Lower lobe of right lung (tissue), 2 donors: ENCODE results near the gene DCAF8. TPM values are rescaled to one million over a fixed set of nuclear protein-coding genes. Genes with fewer than 3 reads are reported as not detected.
A peak's percentile ranks its signal among the peaks of the same experiment; 100 is the strongest.

Experiments used
- ATAC-seq, 2 donors: fragments of 200-7000 bp; cut with Tn5 transposase; one replicate each; pipeline ENCODE4 v1.9.1; 2020 to 2022; ENCODE audit warnings: mild to moderate bottlenecking in 2 of 2, moderate library complexity in 2 of 2
- DNase-seq: peaks from one replicate; pipeline ENCODE4 v3.0.0-alpha.2; 2020
- H3K27ac ChIP-seq: fragments of 200-600 bp; one replicate; pipeline ENCODE4 v1.8.0; 2022
- H3K27me3 ChIP-seq: fragments of 200-600 bp; one replicate; pipeline ENCODE4 v1.8.0; 2022; ENCODE audit warnings: low read depth
- H3K36me3 ChIP-seq: fragments of 200-600 bp; one replicate; pipeline ENCODE4 v1.8.0; 2022; ENCODE audit warnings: mild to moderate bottlenecking
- H3K4me1 ChIP-seq: fragments of 200-600 bp; one replicate; pipeline ENCODE4 v1.8.0; 2022
- H3K4me3 ChIP-seq: fragments of 200-600 bp; one replicate; pipeline ENCODE4 v1.8.0; 2022; ENCODE audit warnings: mild to moderate bottlenecking
- H3K9me3 ChIP-seq: fragments of 200-600 bp; one replicate; pipeline ENCODE4 v1.8.0; 2022
- CTCF ChIP-seq: fragments of 200-600 bp; IDR thresholded peaks from one replicate; pipeline ENCODE4 v1.8.0; 2022; ENCODE audit warnings: antibody characterized with exemption, mild to moderate bottlenecking
- intact Hi-C: fragments of 100-400 bp; cut with DNase I; formaldehyde crosslinking; loops from one replicate; pipeline ENCODE4 v1.11.0; 2022
- total RNA-seq: library from RNA; stranded (reverse); fragmentation: NEBNext Ultra II Directional; extraction: Animal tissue kit (Norgen Biotek cat#: 25700); gene quantifications from one replicate; pipeline ENCODE4 v1.2.1, GENCODE V29; 2021
- donor health status: DM: no; HTN: yes; CAD: no; lungs with severe emphysema.

The DCAF8 gene
- total RNA-seq, 1 donor from 2014 or later = 114 TPM

GRCh38 chr1:160206036-160206389 is 56.3 kb downstream of the DCAF8 start:
- Histone ChIP-seq H3K4me3 (peak overlapping the region; percentile 92), H3K36me3 (peaks cover 17% of the 10 kb centered on the region), H3K9me3 (no peaks in the 10 kb centered on the region), H3K27ac (peak overlapping the region; percentile 95), H3K27me3 (no peaks in the 10 kb centered on the region), H3K4me1 (peaks cover 59% of the 10 kb centered on the region)
- no peak for TF ChIP-seq CTCF
- ATAC-seq = peak; percentile 58 to 71
- no peak for DNase-seq
- intact Hi-C loops = no loop called here

GRCh38 chr1:160205242-160206035 is 56.9 kb downstream of the DCAF8 start, which contains the start of gene PEA15:
Gene PEA15 (plus strand): TSS chr1:160205384. CDS start chr1:160211545, 6,161 bp downstream.
- Histone ChIP-seq H3K9me3 (no peaks in the 10 kb centered on the region), H3K36me3 (peaks cover 11% of the 10 kb centered on the region), H3K4me3 (peak within 1 kb of the TSS; percentile 92), H3K27ac (peak within 1 kb of the TSS; percentile 95), H3K27me3 (no peaks in the 10 kb centered on the region), H3K4me1 (peaks cover 59% of the 10 kb centered on the region)
- ATAC-seq = peak; percentile 91 to 94
- no peak for TF ChIP-seq CTCF
- intact Hi-C loops = no loop called here
- peak; percentile 79 for DNase-seq

- peak in 1 of 2 donors; percentile 23 for ATAC-seq
- TF ChIP-seq CTCF = no peak
- peaks cover 52% of the 10 kb centered on the region for H3K4me1 ChIP-seq
Observed at GRCh38 chr1:160204526-160205241, 57.7 kb downstream of the DCAF8 start.

GRCh38 chr1:160200786-160201185 is 61.6 kb downstream of the DCAF8 start:
- H3K4me1 ChIP-seq = peaks cover 13% of the 10 kb centered on the region
- H3K4me3 ChIP-seq = no peak overlapping the region
- H3K27ac ChIP-seq = no peak overlapping the region
- no peaks in the 10 kb centered on the region for H3K9me3 ChIP-seq
- no peak for ATAC-seq
- no peak for DNase-seq
- TF ChIP-seq CTCF = no peak
- H3K36me3 ChIP-seq = no peaks in the 10 kb centered on the region
- no peaks in the 10 kb centered on the region for H3K27me3 ChIP-seq
- intact Hi-C loops = no loop called here

More at GRCh38 chr1:160204526-160205241, 57.7 kb downstream of the DCAF8 start:
- Histone ChIP-seq H3K9me3 (no peaks in the 10 kb centered on the region), H3K36me3 (peaks cover 11% of the 10 kb centered on the region), H3K4me3 (peak overlapping the region; percentile 92), H3K27ac (peak overlapping the region; percentile 95), H3K27me3 (no peaks in the 10 kb centered on the region)
- no peak for DNase-seq
- intact Hi-C loops = no loop called here

GRCh38 chr1:160197231-160197630 is 65.1 kb downstream of the DCAF8 start:
- intact Hi-C loops = no loop called here
- Histone ChIP-seq H3K27me3 (no peaks in the 10 kb centered on the region), H3K9me3 (no peaks in the 10 kb centered on the region), H3K4me1 (peaks cover 9% of the 10 kb centered on the region), H3K4me3 (no peak overlapping the region), H3K27ac (no peak overlapping the region), H3K36me3 (no peaks in the 10 kb centered on the region)
- DNase-seq = no peak
- ATAC-seq = no peak
- TF ChIP-seq CTCF = no peak
